IPS-NIHi7 (cell line): ENCODE results near the gene SLC43A2.

ENCODE experiments used
- DNase-seq: peaks from one replicate; pipeline ENCODE4 v3.0.0; 2012; ENCODE audit warnings: mixed read lengths; ENCODE audit errors: extremely low spot score

Gene SLC43A2

GRCh38 chr17:1562176-1562643, 66.4 kb downstream of the SLC43A2 start:
- DNase-seq: no peak

- DNase-seq: peak; percentile 58
These were observed 67.0 kb downstream of the SLC43A2 start for GRCh38 chr17:1561420-1562175.

- no peak for DNase-seq
These were observed 67.7 kb downstream of the SLC43A2 start for GRCh38 chr17:1560858-1561355.

GRCh38 chr17:1560101-1560857, 68.4 kb downstream of the SLC43A2 start:
- no peak for DNase-seq

- no peak for DNase-seq
These were observed 69.3 kb downstream of the SLC43A2 start for GRCh38 chr17:1559047-1560043.

- DNase-seq: no peak
These were observed 70.2 kb downstream of the SLC43A2 start for GRCh38 chr17:1558401-1558800.

- DNase-seq: no peak
These were observed 71.1 kb downstream of the SLC43A2 start for GRCh38 chr17:1557355-1558095.

- no peak for DNase-seq
These were observed 72.8 kb downstream of the SLC43A2 start for GRCh38 chr17:1555651-1556471.

- no peak for DNase-seq
These were observed 73.7 kb downstream of the SLC43A2 start for GRCh38 chr17:1554751-1555540.

GRCh38 chr17:1553354-1554266, 75.0 kb downstream of the SLC43A2 start:
- no peak for DNase-seq

GRCh38 chr17:1552932-1553331, 75.7 kb downstream of the SLC43A2 start:
- no peak for DNase-seq

- no peak for DNase-seq
These were observed 76.9 kb downstream of the SLC43A2 start for GRCh38 chr17:1551741-1552140.

GRCh38 chr17:1548032-1548431, 80.6 kb downstream of the SLC43A2 start:
- no peak for DNase-seq

- no peak for DNase-seq
These were observed 82.2 kb downstream of the SLC43A2 start for GRCh38 chr17:1546292-1546922.

- DNase-seq: no peak
These were observed 83.0 kb downstream of the SLC43A2 start for GRCh38 chr17:1545618-1546017.

- DNase-seq: no peak
These were observed 86.3 kb downstream of the SLC43A2 start for GRCh38 chr17:1542316-1542715.

- DNase-seq: no peak
These were observed 87.2 kb downstream of the SLC43A2 start for GRCh38 chr17:1541367-1541904.
